RPMI8226 (cell line): ENCODE results near the gene PRRX1.
A peak's percentile ranks its signal among the peaks of the same experiment; 100 is the strongest.

Experiments
- DNase-seq: peaks from one replicate; pipeline ENCODE4 v3.0.0-alpha.2; 2015

Gene PRRX1

GRCh38 chr1:170664093-170664827 is at the start of gene PRRX1:
Gene PRRX1, plus strand, starts transcription at chr1:170664131. Its CDS starts 88 bp downstream, at chr1:170664219.
- peak; percentile 15 for DNase-seq

DNA sequence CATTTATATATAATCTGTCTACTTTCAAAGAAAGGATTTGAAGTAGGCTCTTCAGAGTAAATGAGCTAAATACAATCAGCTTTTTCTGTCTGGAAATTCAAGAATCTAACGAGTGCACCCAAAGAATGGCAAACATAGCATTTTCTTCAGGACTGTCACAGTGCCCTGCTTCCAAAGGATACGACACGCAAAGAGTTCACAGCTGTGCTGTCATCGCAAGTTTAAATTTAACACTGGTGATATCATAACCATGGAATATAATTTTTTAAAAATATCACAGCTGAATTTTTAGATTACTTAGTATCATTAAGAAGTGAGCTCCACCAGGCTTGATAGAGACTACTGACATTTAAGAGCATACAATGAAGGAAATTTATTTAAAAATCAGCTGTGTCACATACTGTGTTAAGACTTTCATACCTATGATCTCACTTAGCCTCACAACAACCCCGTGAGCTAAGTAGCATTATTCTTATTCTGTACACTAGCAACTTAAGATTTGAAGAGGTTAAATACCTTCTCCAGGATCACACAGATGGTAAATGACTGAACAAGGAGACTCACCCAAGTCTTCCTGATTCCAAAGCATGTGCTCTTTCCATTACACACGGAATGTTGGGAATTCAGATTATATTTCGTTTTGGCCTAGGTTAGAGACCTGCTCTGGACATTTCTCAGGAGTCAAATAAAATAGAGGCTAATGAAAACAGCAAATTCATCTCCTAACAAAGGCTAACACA is 46.2 kb upstream of the PRRX1 start:
- no peak for DNase-seq

DNA sequence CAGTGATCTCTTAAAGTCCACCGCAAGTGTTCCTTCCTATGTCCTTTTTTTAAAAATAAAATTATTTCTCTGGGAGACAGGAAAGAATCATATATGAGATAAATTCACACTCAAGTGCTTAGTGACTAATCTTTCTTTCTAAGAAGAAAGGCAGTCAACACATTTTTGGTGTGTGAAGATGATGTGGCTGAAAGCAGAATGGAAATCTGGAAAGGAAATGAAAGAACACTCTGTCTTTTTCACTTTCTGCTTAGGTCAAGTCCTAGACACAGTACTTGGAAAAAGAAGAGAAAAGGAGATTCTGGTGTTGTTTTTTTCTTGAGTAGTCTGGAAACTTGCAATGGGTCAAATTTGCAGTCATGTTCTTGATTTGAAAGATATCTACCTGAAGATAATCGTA is 45.5 kb upstream of the PRRX1 start:
- DNase-seq: no peak

- no peak for DNase-seq
Measured at GRCh38 chr1:170619241-170620028, 44.5 kb upstream of the PRRX1 start.

DNA sequence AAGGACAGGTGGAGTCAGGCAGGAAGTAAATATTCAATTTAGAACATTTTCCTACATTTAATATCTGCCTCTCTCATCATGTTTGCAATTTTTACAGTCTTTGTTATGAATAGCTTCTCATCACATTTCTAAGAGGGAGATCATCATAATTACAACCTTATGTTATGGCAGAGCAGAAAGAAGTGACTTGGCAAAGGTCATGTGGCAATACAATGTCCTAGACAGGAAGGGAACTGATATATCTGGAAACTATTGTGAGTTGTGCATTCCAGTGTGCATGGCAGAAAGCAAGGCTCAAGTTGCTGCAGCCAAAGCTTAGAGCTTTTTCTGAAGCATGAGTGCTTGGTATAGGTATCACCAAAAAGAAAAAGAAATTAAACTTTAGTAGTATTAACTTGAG is 43.8 kb upstream of the PRRX1 start:
- DNase-seq: no peak

DNA sequence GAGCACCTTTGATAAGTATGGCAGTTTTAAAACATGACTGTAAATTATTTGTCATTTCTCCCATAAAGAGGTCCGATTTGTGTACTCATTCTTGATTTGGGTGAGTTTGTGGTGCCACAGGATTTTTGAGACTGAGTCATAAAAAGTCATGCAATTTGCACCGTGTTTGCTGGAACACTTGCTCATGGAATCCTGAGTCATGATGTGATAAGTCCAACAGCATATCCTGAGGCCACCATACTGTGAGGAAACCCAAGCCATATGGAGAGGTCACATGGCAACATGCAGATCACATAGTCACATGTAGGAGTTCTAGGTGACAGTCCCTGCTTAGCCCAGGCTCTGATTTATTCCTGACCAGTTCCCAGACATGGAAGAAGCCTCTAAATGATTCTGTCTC is 40.8 kb upstream of the PRRX1 start:
- no peak for DNase-seq

- no peak for DNase-seq
Measured at GRCh38 chr1:170624146-170624545, 39.8 kb upstream of the PRRX1 start.

DNA sequence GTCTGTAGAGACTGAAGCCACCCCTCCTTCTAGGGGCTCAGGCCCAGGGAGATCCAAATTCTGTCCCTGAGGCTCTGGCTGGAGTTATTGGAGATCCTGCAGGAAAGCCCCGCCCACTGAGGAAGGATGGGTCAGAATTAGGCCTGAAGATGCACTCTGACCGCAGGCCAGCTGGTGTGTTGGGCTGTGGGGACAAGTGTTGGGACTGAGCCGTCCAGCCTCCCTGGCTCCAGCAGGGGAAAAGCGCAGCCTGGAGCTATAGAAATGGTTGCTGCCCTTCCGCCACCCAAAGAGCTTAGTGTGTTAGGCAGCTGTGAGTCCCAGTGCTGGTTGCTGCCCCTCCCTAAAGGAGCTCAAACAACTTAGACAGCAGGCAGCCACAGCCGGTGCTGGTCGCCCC is 33.0 kb upstream of the PRRX1 start:
- no peak for DNase-seq

DNA sequence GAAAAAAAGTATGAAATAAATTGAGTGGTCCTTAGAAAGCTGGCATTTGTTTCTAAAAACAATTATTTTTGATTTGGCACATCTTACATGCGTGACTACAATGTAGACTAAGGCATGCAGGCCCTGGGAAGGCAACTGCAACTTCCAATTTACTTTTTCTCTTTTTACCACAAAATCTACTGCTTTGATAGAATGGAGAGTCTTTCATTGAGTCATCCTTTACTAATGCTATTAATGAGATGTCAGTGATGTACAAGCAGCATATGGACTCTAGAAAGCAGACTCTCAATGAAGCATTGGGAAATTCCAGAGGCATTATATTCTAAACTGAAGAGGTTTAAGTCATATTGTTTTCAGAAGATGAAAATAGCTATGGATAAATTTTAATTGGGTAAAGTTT is 29.6 kb upstream of the PRRX1 start:
- DNase-seq: no peak

- no peak for DNase-seq
Measured at GRCh38 chr1:170634824-170635410, 29.0 kb upstream of the PRRX1 start.

- no peak for DNase-seq
Measured at GRCh38 chr1:170640581-170640980, 23.4 kb upstream of the PRRX1 start.

GRCh38 chr1:170657275-170657853 is 6.6 kb upstream of the PRRX1 start:
- no peak for DNase-seq

- DNase-seq: no peak
Measured at GRCh38 chr1:170659399-170660035, 4.4 kb upstream of the PRRX1 start.

GRCh38 chr1:170660281-170660713 is 3.6 kb upstream of the PRRX1 start:
- DNase-seq: no peak

GRCh38 chr1:170660871-170661645 is 2.9 kb upstream of the PRRX1 start:
- no peak for DNase-seq

- DNase-seq: no peak
Measured at GRCh38 chr1:170661646-170662411, 2.1 kb upstream of the PRRX1 start.

DNA sequence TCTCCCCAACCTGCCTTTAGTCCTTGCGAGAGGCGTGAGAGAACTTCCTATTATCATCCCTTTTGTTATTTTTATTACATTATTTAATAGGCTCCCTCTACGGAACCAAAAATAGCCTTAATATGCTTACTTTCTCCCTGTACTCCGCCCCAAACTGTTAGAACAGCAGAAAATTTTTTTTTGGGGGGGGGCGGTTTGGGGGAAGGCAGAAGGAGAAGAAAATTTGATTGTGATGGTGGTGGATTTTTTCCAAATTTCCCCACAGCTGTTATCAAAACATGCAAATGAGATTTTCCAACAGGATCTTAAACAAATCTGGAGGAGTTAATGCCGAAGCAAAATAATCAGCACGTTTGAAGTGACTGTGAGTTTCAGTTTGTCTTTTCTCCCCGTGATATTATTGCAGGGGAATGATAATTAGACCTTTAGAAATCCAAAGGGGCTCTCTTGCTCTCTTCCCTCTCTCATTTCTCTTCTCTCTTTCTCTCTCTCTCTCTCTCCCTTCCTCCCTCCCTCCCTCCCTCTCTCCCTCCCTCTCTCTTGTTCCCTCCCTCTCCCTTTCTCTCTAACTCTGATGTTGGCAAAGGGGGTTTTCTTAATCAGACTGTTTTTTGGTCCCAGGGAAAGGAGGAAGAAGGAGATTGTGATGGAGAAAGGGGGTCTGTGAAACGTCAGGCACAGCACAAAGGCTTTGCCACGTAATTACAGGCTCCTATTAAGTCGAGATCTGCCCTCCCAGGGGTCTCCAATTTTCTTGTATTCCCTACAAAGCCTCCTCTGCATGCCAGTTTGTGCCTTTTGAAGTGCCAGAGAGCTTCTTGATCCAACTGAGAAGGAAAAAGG is 1.1 kb upstream of the PRRX1 start:
- no peak for DNase-seq

DNA sequence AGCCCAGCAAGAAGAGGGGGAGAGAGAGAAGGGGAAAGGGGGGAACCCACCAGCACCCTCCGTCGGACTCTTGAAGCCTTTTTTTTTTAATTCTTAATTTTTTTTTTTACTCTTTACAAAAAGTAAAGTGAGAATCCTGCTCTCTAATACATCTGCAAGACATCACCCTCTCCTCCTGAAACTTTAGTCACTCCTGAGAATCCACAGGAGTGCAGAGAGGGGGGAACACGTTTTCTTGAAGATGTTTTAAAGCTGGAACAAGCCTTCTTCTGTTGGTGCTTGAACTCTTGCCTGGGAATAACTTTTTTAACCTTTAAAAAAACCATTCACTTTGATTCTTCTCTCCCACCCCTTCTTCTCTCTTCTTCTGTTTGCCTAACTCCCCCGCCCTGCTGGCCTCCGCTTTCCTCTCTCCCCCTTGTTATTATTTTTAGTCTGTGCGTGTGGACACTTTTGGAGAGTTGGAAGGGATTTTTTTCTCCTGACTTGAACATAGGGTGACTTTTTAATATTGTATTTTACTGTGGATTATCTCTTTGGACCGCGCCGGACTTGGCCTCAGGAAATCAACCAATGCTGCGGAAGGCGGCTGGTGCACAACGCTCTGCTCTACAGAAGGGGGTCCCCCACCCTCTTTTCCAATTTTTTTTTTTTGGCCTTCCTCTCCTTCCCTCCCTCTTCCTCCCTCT is 383 bp upstream of the PRRX1 start:
- DNase-seq: no peak
